Smooth muscle cell (in vitro differentiated cells): ENCODE data around the gene LOXL4. TPM values are rescaled to one million over a fixed set of nuclear protein-coding genes. Genes with fewer than 3 reads are reported as not detected.

Experiments
- DNase-seq: peaks from one replicate; lab custom pipeline; 2025; ENCODE audit not compliant: unreplicated experiment; lab: John Stamatoyannopoulos, UW
- H2AFZ ChIP-seq: fragments of 200-600 bp; sonication (generic); 2 replicates; pipeline ENCODE4 v1.6.0; 2016; ENCODE audit warnings: antibody characterized with exemption, low read depth, mild to moderate bottlenecking
- H3F3A ChIP-seq: fragments of 200-600 bp; sonication (generic); 2 replicates; pipeline ENCODE4 v1.6.0; 2017; ENCODE audit warnings: antibody characterized with exemption, low read depth
- H3K27ac ChIP-seq: fragments of 200-600 bp; sonication (generic); 2 replicates; pipeline ENCODE4 v1.5.1; 2016; ENCODE audit warnings: low read depth, mild to moderate bottlenecking
- H3K27me3 ChIP-seq: fragments of 200-600 bp; sonication (generic); 2 replicates; pipeline ENCODE4 v1.6.1; 2016; ENCODE audit warnings: low read depth, mild to moderate bottlenecking
- H3K36me3 ChIP-seq: fragments of 200-600 bp; sonication (generic); 2 replicates; pipeline ENCODE4 v1.5.1; 2016; ENCODE audit warnings: low read depth
- H3K4me1 ChIP-seq: fragments of 200-600 bp; sonication (generic); 2 replicates; pipeline ENCODE4 v1.5.1; 2016; ENCODE audit warnings: low read depth
- H3K4me2 ChIP-seq: fragments of 200-600 bp; sonication (generic); 2 replicates; pipeline ENCODE4 v1.6.0; 2016; ENCODE audit warnings: mild to moderate bottlenecking
- H3K4me3 ChIP-seq: fragments of 200-600 bp; sonication (generic); 2 replicates; pipeline ENCODE4 v1.5.1; 2016; ENCODE audit warnings: mild to moderate bottlenecking
- H3K79me2 ChIP-seq: fragments of 200-600 bp; sonication (generic); 2 replicates; pipeline ENCODE4 v1.6.0; 2016; ENCODE audit warnings: low read depth, mild to moderate bottlenecking
- H3K9ac ChIP-seq: fragments of 200-600 bp; sonication (generic); 2 replicates; pipeline ENCODE4 v1.6.0; 2016; ENCODE audit warnings: low read depth
- H3K9me3 ChIP-seq: fragments of 200-600 bp; sonication (generic); replicated peaks from 2 replicates; pipeline ENCODE4 v1.5.1; 2016; ENCODE audit warnings: low read depth
- H4K20me1 ChIP-seq: fragments of 200-600 bp; sonication (generic); 2 replicates; pipeline ENCODE4 v1.6.0; 2016; ENCODE audit warnings: low read depth
- WGBS: methylation state at CpG from one replicate; pipeline ENCODE4 v1.1.7; 2016; ENCODE audit warnings: low lambda C conversion rate; 5-methylcytosine and 5-hydroxymethylcytosine counted together
- polyA plus RNA-seq: library from polyadenylated mRNA; unstranded; fragments of >200 nt; fragmentation: Nextera tagmentation; extraction: Ambion mirVana; gene quantifications from 2 replicates; pipeline ENCODE4 v1.2.1, GENCODE V29; 2016
- total RNA-seq: library from RNA; depleted of rRNA; stranded (reverse); fragments of >200 nt; gene quantifications from 2 replicates; pipeline ENCODE4 v1.2.3, GENCODE V29; 2014
- TF ChIP-seq, protein P1 (sequence below): fragments of 200-600 bp; sonication (generic); IDR thresholded peaks from 2 replicates; pipeline ENCODE4 v1.5.1; 2017; ENCODE audit warnings: borderline replicate concordance, mild to moderate bottlenecking, antibody characterized with exemption; ENCODE audit not compliant: insufficient read depth, poor library complexity, severe bottlenecking

Gene LOXL4
- total and polyA plus RNA-seq, 2 experiments from 2014 or later, result 19.8 to 60.2 TPM

DNA sequence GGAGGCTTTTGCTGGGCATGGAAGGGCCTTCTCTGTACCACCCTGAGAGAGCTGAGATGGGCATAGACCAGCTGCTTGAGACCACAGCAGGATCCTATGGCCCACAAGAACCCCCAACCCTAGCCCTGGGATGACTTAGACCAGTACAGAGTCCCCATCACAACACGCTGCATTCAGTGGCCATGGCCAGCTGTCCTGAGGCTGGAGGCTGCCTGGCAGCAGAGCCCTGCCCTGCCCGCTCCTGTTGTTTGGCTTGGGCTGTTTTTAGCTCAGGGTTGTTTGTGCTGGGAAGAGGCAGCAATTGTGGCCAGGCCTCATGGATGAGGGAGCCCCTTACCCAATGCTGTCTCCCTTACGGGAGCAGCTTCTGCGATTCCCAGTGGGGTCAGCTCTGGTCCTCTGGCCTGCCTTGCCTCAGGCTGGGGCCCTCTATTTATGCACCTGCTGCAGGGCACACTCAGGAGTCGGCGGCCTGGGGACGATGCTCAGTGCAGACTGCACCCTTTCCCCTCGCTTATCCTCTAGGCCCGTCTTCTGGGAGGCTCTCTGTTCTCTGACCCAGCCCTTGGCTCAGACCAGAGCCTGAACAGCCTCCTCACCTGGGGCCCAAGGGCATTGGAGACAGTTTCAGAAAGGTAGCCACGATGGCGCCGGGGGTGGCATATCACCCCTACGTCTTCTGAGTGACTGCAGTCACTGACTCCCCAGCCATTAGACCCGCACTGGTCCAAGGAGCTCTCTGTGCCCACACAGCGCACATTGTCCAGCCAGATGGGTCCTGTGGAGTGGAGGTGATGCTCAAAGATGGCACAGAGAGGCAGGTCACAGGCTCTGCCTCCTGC, 6.3 kb downstream of the LOXL4 start:
- H3K4me3 ChIP-seq, result no peak overlapping the region
- no peaks in the 10 kb centered on the region for H3K36me3 ChIP-seq
- H3K27me3 ChIP-seq, result no peaks in the 10 kb centered on the region
- no peak overlapping the region for H3K4me2 ChIP-seq
- peaks cover 7% of the 10 kb centered on the region for H3K4me1 ChIP-seq
- no peaks in the 10 kb centered on the region for H3F3A ChIP-seq
- TF ChIP-seq, protein P1, sequence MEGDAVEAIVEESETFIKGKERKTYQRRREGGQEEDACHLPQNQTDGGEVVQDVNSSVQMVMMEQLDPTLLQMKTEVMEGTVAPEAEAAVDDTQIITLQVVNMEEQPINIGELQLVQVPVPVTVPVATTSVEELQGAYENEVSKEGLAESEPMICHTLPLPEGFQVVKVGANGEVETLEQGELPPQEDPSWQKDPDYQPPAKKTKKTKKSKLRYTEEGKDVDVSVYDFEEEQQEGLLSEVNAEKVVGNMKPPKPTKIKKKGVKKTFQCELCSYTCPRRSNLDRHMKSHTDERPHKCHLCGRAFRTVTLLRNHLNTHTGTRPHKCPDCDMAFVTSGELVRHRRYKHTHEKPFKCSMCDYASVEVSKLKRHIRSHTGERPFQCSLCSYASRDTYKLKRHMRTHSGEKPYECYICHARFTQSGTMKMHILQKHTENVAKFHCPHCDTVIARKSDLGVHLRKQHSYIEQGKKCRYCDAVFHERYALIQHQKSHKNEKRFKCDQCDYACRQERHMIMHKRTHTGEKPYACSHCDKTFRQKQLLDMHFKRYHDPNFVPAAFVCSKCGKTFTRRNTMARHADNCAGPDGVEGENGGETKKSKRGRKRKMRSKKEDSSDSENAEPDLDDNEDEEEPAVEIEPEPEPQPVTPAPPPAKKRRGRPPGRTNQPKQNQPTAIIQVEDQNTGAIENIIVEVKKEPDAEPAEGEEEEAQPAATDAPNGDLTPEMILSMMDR, result no peak
- H3K9ac ChIP-seq, result no peak overlapping the region
- DNase-seq, result no peak
- WGBS, result 90% methylated on average over 15 of the region's 15 CpGs
- no peaks in the 10 kb centered on the region for H3K9me3 ChIP-seq
- no peak overlapping the region for H3K27ac ChIP-seq
- H2AFZ ChIP-seq, result no peak overlapping the region
- no peaks in the 10 kb centered on the region for H3K79me2 ChIP-seq
- no peaks in the 10 kb centered on the region for H4K20me1 ChIP-seq

DNA sequence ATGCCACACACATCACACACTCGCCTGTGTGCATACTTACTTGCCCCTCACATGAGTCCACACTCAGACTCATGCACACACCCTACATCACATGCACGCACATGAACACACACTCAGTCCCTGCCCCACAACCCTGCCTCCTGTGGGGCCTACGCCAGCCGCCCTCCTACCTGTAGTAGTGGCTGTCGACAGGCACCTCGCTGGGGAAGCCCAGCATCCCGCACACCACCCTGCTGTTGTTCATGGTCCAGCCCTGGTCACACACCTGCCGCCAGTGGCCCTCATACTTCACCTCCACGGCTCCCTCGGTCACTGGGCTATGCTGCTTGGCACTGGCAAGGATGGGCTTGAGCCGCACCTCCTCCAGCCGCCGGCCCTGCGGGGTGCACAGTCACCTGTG, 7.2 kb downstream of the LOXL4 start:
- H3K27ac ChIP-seq, result no peak overlapping the region
- H3K4me1 ChIP-seq, result no peaks in the 10 kb centered on the region
- H3K9ac ChIP-seq, result no peak overlapping the region
- H2AFZ ChIP-seq, result no peak overlapping the region
- H3K36me3 ChIP-seq, result no peaks in the 10 kb centered on the region
- no peak for DNase-seq
- no peak overlapping the region for H3K4me3 ChIP-seq
- H3K79me2 ChIP-seq, result no peaks in the 10 kb centered on the region
- H4K20me1 ChIP-seq, result no peaks in the 10 kb centered on the region
- WGBS, result 91% methylated on average over 14 of the region's 14 CpGs
- H3K4me2 ChIP-seq, result no peak overlapping the region
- TF ChIP-seq, protein P1, result no peak
- H3K9me3 ChIP-seq, result no peaks in the 10 kb centered on the region
- H3K27me3 ChIP-seq, result no peaks in the 10 kb centered on the region
- no peaks in the 10 kb centered on the region for H3F3A ChIP-seq

DNA sequence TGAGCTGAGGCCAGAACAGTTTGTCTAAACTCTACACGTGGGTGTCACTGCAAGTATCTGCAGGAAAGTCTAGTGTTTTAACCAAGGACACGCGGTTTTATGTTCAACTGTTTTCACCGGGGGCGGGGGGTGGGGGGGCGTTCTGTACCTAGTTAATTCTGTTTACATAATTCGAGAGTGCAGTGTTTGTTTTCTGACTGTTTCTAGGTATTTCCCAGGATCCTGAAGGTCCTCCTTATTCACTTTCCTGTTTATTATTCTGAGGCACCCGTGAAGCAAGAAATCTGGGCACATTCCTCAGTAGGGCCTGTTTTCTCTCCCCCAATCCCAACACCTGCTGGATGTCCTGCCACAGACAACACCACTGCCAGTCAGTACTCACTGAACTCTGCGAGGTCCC, 7.6 kb downstream of the LOXL4 start:
- H3K4me2 ChIP-seq, result no peak overlapping the region
- no peak for DNase-seq
- 61% methylated on average over 9 of the region's 9 CpGs for WGBS
- no peaks in the 10 kb centered on the region for H4K20me1 ChIP-seq
- TF ChIP-seq, protein P1, result no peak
- no peaks in the 10 kb centered on the region for H3K9me3 ChIP-seq
- no peaks in the 10 kb centered on the region for H3F3A ChIP-seq
- no peak overlapping the region for H3K27ac ChIP-seq
- no peak overlapping the region for H3K4me3 ChIP-seq
- no peaks in the 10 kb centered on the region for H3K79me2 ChIP-seq
- no peak overlapping the region for H3K9ac ChIP-seq
- no peak overlapping the region for H2AFZ ChIP-seq
- no peaks in the 10 kb centered on the region for H3K27me3 ChIP-seq
- no peaks in the 10 kb centered on the region for H3K4me1 ChIP-seq
- no peaks in the 10 kb centered on the region for H3K36me3 ChIP-seq
